Erythroblast (primary cell): ENCODE data around the gene CYP26B1.

Experiments used
- DNase-seq, 2 experiments: peaks; one replicate each; lab custom pipeline; 2025; lab: John Stamatoyannopoulos, UW
- GATA1 ChIP-seq: IDR thresholded peaks from 2 replicates; pipeline ENCODE4 v1.6.1; 2011; ENCODE audit warnings: low read depth, mild to moderate bottlenecking, control low read depth, low read length, moderate library complexity
- POLR2A ChIP-seq: IDR thresholded peaks from 2 replicates; pipeline ENCODE4 v1.6.1; 2011; ENCODE audit warnings: mild to moderate bottlenecking, low read length

Gene CYP26B1, protein sequence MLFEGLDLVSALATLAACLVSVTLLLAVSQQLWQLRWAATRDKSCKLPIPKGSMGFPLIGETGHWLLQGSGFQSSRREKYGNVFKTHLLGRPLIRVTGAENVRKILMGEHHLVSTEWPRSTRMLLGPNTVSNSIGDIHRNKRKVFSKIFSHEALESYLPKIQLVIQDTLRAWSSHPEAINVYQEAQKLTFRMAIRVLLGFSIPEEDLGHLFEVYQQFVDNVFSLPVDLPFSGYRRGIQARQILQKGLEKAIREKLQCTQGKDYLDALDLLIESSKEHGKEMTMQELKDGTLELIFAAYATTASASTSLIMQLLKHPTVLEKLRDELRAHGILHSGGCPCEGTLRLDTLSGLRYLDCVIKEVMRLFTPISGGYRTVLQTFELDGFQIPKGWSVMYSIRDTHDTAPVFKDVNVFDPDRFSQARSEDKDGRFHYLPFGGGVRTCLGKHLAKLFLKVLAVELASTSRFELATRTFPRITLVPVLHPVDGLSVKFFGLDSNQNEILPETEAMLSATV

DNA sequence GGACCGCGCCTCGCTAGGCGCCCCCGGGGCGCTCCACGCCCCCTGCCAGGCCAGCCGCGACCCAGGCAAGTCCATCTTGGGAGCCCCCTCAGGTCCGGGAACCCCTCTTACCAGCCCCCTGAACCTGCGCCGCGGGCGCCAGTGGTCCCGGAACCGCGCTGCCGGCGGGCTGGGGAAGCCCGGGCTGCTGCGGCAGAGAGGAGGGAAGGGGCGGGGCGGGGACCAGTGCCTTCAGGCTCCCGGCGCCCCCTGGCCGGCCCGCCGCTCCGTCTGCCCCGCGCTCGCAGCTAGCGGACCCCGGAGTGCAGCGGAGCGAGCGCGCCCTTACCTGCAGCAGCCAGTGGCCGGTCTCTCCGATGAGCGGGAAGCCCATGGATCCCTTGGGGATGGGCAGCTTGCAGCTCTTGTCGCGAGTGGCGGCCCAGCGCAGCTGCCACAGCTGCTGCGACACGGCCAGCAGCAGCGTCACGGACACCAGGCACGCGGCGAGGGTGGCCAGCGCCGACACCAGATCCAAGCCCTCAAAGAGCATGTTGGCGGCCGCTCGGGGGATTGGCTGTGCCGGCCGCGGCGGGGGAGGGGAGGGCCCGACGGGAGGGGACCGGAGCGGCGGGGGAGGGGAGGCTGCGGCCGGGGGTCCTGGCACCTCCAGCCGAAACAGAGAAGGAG lies at the start of gene CYP26B1:
TSS of gene CYP26B1 (minus strand) at position 560 of the 669 bp plus-strand sequence. CDS start at position 532, 28 bp downstream.
- DNase-seq: no peak
- TF ChIP-seq GATA1 (no peak), POLR2A (no peak)

DNA sequence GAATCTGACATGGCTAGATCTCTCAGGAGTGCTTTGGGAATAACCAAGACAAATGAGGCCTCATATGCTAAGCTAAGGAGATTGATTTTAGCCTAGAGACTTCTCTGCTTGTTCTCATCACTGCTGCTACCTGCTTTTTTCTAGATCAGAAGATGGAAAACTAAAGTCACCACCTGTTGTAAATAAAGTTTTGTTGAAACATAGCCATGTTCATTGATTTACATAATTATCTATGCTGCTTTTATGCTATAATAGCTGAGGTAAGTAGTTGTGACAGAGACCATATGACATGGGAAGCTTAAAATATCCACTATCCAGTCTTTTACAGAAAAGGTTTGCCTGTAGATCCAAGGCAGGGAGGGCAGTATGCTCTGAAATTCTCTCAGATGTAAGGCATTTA lies 46.1 kb upstream of the CYP26B1 start:
- DNase-seq: no peak
- no peak for TF ChIP-seq POLR2A
- no peak for TF ChIP-seq GATA1

DNA sequence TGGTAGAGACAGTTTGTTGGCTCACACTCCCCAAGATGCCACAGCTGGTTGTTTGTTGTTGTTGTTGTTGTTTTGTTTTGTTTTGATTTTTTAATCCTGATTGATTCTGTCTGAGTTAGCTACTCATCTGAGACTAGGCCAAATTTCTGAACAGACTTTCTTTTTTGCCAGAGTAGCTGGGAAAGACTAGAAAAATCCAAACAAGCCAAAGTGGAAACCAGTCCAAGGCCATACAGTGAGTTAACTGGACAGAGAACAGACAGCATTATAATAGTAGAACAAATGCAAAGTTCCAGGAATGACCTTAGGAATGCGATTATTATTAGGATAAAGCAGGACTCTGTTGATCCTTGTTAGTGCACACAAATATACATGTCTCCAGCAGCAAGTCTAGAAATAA lies 43.8 kb upstream of the CYP26B1 start:
- DNase-seq: no peak
- TF ChIP-seq GATA1 (no peak), POLR2A (no peak)

DNA sequence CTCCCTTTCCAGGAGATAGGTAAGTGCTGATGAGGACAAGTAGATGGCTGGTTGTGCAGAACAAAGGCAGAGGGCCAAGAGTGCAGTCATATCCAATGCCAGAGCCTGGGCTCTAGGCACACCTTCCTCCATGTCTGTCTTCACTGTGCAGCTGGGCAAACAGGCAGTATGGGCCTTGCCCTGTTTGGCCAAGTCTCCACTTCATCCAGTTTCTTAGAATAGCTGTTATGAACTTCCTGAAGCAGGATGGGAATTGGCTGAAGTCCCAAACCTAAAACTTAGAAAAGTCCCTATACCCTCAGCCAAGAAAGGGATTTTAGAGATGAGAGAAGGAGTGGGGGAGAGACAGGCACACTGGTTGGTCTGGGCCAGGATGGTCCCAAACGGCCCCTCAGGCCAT lies 37.5 kb upstream of the CYP26B1 start:
- TF ChIP-seq POLR2A: no peak

DNA sequence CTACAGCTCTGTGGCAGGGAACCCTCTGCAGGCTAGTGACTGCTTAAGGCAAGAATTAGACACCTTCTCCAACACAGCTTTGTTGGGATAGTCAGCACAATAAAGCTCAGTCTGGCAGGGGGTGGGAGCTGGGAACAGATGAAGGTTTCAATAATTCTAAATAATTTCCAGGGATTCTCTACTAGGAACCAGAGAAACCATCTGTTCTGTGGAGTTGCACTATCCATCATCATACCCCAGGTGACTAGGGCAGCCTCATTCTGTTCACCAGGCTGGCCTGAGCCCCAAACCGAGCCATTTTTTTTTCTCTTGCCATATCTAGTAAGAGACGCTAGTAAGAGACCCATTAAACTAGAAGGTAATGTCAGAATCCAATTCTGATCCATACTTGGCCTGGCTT lies 35.8 kb upstream of the CYP26B1 start:
- no peak for DNase-seq
- TF ChIP-seq POLR2A (no peak), GATA1 (no peak)

More for the DNA sequence above, 37.5 kb upstream of the CYP26B1 start:
- DNase-seq: no peak

DNA sequence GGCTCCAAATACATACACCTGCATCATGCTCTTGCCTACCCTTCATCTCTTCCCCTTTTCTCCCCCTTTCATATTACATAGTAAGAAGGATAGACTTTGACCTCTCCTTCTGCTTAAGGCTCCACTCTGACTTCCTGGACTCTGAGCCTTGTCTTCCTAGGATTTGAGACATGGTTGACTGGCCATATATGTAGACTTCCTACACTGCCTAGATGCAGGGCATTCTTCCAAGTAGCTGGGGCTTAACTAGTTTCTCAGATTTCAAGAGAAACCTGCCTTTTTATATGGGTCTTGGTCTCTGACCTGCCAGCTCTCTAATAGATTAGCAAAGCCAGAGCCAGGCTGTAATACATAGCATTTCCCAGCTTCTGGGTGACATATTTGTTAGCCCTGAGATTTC lies 35.4 kb upstream of the CYP26B1 start:
- no peak for DNase-seq
- TF ChIP-seq POLR2A (no peak), GATA1 (no peak)

DNA sequence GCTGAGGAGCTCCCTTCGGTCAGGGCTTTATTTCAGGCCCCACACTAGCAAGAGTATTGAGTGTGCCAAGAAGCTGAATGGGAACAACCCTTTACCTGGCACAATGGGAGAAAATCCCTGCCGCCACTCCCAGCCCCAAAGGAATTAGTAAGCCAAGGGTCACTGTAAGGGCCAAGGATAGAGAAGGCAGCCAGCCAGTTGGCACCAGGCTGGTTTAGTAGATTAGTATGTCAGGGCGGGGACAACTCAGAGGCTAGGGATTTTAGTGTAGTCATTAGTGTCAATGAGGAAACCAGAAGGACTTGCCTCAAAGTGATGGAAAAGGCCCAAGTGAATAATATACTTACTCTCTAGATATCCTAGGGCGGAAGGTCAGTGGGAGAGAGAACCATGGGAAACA lies 34.9 kb upstream of the CYP26B1 start:
- DNase-seq: no peak
- TF ChIP-seq GATA1: no peak
- no peak for TF ChIP-seq POLR2A

DNA sequence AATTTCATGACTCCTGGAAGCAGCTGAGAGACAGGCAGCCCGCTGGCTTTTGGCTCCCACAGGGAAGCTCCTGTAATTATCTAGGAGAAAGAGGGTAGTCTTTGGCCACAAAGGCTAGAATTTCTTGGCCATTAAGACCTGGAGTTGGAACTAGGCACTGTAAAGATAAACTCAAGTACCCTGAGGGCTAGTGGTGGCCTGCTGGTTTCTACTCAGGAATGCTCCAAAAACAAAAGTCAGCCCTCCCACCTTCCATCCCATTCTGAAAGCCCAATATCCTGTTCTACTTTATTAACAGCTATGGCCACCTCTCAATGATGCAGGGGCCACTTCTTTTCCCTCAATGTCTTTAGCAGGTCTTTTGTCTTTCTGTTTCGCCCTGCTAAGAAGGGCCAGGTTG lies 34.0 kb upstream of the CYP26B1 start:
- DNase-seq: no peak
- TF ChIP-seq POLR2A (no peak), GATA1 (no peak)

DNA sequence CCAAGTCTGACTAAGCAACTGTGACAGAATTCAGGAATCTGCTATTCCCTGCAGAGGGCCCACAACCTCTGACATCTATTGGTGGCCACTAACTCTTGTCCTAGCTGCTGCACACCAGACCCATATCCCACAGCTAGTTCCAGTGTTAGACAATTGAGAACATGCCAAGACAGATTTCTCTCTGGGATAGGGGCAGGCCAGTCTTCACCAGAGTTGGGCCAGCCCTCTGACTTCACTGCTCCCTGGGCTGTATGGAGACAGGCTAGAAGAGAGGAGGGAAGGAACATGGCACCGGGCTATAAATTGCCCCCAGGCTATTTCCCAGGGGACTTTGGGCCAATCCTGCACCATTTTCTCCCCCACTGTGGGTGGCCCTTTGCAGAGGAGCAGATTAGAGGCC lies 32.7 kb upstream of the CYP26B1 start:
- DNase-seq: no peak
- no peak for TF ChIP-seq GATA1
- TF ChIP-seq POLR2A: no peak

DNA sequence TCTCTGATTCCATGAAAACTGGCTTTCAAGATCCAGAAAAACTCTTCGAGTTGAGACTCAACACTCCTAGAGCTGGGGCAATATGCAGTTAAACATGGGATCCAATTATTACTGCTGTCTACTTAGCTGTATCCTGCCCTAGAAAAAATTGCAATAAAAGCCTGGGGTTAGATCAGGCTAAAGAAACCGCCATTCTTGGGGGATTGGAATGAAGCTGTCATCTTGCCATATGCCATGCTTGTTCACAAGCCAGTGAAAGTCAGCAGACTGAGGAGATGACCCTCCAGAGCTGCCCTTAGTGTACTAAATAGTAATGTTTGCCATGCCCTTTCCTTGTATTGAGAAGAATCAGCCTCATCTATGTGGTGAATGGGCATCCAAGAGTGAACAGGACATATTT lies 30.9 kb upstream of the CYP26B1 start:
- no peak for TF ChIP-seq GATA1
- TF ChIP-seq POLR2A: no peak
- no peak for DNase-seq

DNA sequence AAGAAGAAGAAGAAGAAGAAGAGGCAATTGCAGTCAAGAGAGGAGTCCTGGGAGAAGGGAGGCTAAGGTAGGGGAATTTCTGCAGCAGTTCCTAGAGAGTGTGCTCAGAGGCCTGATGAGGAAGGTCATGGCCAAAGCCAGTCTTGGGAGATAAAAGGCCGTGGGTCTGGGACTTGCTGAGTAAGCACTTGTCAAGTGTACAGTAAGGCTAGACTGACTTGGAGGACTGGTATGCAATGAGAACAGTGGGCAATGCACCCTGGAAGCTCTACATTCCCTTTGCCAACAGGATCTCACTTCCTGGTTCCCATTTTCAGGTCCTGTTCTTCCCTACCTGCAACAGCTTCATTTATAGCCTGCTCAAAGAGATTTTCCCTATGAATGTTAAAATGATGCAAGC lies 28.6 kb upstream of the CYP26B1 start:
- no peak for DNase-seq
- TF ChIP-seq POLR2A (no peak), GATA1 (no peak)

DNA sequence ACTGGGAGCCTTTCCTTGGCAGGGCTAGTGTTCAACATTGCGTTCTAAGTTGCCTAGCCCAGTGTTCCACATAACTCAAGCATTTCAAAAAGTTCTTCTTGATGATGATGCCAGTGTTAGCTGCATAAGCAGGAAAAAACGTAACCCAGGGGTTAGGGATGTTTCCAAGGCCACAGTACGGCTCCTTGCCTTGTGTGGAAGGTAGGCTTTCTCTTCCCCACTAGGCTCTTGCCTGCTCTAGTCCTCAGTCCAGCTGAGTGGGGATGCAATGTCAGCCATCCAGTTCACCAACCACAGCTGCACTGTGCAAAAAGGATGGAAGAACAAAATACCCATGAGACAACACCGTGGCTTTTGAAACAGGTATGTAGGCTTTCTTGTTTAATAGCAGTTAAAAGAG lies 28.0 kb upstream of the CYP26B1 start:
- no peak for DNase-seq
- no peak for TF ChIP-seq POLR2A
- TF ChIP-seq GATA1: no peak

DNA sequence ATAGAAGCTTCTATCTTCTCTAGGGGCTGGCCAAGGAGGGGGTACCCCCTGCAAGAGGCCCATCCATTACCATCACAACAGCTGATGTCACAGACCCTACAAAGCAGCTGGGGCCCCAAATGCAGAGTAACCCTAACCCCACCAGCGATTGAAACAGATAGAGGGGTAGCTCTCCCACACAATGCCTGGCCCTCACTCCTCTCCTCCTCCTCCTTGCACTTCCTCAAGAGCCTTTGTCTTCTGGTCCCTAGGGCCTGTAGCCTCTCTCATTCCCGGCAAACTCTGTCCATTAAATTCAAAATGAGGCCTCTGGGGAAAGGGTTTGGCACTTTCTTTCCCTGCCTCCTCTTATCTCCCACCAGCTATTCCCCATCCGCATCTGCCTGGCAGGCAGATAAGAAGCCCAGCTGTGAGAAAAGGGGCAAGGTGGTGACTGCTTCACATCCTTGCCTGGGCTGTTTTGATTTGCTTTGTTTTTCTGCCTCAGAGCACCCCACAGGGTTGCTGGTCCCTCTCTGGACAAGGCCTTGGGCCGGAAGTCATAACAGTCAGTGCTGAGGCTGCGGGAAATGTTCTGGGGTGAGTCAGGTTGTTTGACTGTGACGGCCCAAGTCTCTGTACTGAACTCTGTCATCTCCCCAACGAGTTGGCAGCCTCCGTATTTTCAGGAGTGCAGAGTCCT lies 26.1 kb upstream of the CYP26B1 start:
- peak; percentile 3 to 19 for DNase-seq
- no peak for TF ChIP-seq GATA1
- no peak for TF ChIP-seq POLR2A

DNA sequence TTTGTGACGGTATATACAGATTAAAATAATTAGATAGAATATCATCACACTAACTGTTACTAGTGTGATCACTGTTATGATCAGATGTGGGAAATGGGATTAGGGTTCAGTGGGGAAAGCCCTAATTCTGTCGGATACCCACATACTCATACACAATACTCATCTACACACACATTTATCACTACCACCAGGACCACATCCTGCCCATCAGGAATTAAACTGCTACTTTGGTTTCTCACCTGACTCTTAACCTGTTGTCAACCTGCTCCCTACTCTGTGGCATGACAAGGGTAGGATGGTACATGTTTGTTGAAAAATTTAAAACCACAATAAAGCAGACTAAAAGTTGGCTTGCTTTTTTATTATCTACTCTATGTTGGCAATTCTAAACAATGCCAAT lies 24.8 kb upstream of the CYP26B1 start:
- TF ChIP-seq POLR2A (no peak), GATA1 (no peak)
- DNase-seq: no peak
